ENCODE results near the gene PPARGC1A. TPM values are rescaled to one million over a fixed set of nuclear protein-coding genes. Genes with fewer than 3 reads are reported as not detected.

The PPARGC1A gene
- total and polyA plus RNA-seq, 2 of the 13 experiments (the other 11 are each of a cell fraction or from before 2014, with no cell fraction given) = 20.7 to 37.3 TPM

GRCh38 chr4:23746672-23747071 lies 143.2 kb downstream of the PPARGC1A start:
- H3K4me1 ChIP-seq (ENCODE audit: insufficient read depth, low read length) = no peaks in the 10 kb centered on the region
- intact Hi-C loops (cut with micrococcal nuclease; ENCODE audit: unreplicated experiment) = no loop called here
- TF ChIP-seq ZSCAN31 (CRISPR knock-in tag; IDR thresholded peaks at IDR 0.05; ENCODE audit: low read depth) (no peak), ZNF83 (CRISPR knock-in tag; IDR thresholded peaks at IDR 0.05; ENCODE audit: borderline replicate concordance) (no peak), CREM (IDR thresholded peaks at IDR 0.05) (no peak), CREM (CRISPR knock-in tag; IDR thresholded peaks at IDR 0.05) (no peak), WIZ (CRISPR knock-in tag; IDR thresholded peaks at IDR 0.05) (no peak), MLX (CRISPR knock-in tag; IDR thresholded peaks at IDR 0.05) (no peak), MAFK (conservative IDR thresholded peaks at IDR 0.05 in 1 of 2, IDR thresholded peaks at IDR 0.05 in 1 of 2; ENCODE audit: low read length in 2 of 2) (no peak), RNF219 (CRISPR knock-in tag; IDR thresholded peaks at IDR 0.05) (no peak), FIP1L1 (IDR thresholded peaks at IDR 0.05; ENCODE audit: borderline replicate concordance, insufficient read depth, low read depth, low read length) (no peak), TRIM24 (CRISPR knock-in tag; IDR thresholded peaks at IDR 0.05) (no peak), AHDC1 (CRISPR knock-in tag; IDR thresholded peaks at IDR 0.05; ENCODE audit: borderline replicate concordance) (no peak), ZNF280D (CRISPR knock-in tag; IDR thresholded peaks at IDR 0.05) (no peak), ZNF720 (CRISPR knock-in tag; IDR thresholded peaks at IDR 0.05) (no peak)
- 10% methylated on average over 2 of the region's 2 CpGs for WGBS (ENCODE audit: low lambda C conversion rate)
- no peaks in the 10 kb centered on the region for H3K79me2 ChIP-seq (ENCODE audit: insufficient read depth, low read length)
- BruUV-seq (replicated peaks) = no TSS peak
- H4K20me1 ChIP-seq (ENCODE audit: insufficient read depth, low read length) = no peaks in the 10 kb centered on the region
- no peaks in the 10 kb centered on the region for H3K27me3 ChIP-seq (ENCODE audit: control insufficient read depth in 1 of 2, insufficient read depth in 2 of 2, low read length in 2 of 2)
- no peak overlapping the region for H3K4me3 ChIP-seq (replicated peaks in 1 of 3; ENCODE audit: insufficient read depth in 1 of 3, low read depth in 2 of 3, low read length in 3 of 3)
- no peak overlapping the region for H3K9ac ChIP-seq (ENCODE audit: insufficient read depth, low read depth, low read length)
- FAIRE-seq (no peak), ATAC-seq (no peak), DNase-seq (ENCODE audit: low spot score) (no peak)
- POLR2A ChIA-PET = no interaction called here
- no peak overlapping the region for H3K27ac ChIP-seq (ENCODE audit: extremely low read length, insufficient read depth, low read length)
- no peaks in the 10 kb centered on the region for H3K36me3 ChIP-seq (replicated peaks in 1 of 2; ENCODE audit: control insufficient read depth in 1 of 2, insufficient read depth in 2 of 2, low read length in 2 of 2)
- no peak overlapping the region for H2AFZ ChIP-seq (ENCODE audit: low read length)
- CTCF ChIA-PET (ENCODE audit: low intra/inter-chr PET ratio, low total read pairs) = no interaction called here
- no peaks in the 10 kb centered on the region for H3K9me3 ChIP-seq (ENCODE audit: low read length)
- H3K4me2 ChIP-seq (ENCODE audit: low read depth, low read length) = no peak overlapping the region
- in situ Hi-C loops (cut with HindIII; ENCODE audit: extremely low pct_ligation_motif_present, low pct_unique_long_range_greater_than_20kb) = no loop called here

Data from HepG2 (cell line).